ENCODE measurements around the gene ERG.

The ERG gene

GRCh38 chr21:38498057-38498833, at the start of gene ERG:
Gene ERG, minus strand, starts transcription at chr21:38498477. Its CDS starts 97 bp downstream, at chr21:38498380.
- DNase-seq (ENCODE audit: low spot score), result no peak

- DNase-seq (ENCODE audit: low spot score), result no peak
These were observed 46.4 kb upstream of the ERG start for GRCh38 chr21:38544661-38545060.

- DNase-seq (ENCODE audit: low spot score), result no peak
These were observed 44.0 kb upstream of the ERG start for GRCh38 chr21:38542263-38542662.

GRCh38 chr21:38538353-38538752, 40.1 kb upstream of the ERG start:
- DNase-seq (ENCODE audit: low spot score), result no peak

GRCh38 chr21:38534591-38534990, 36.3 kb upstream of the ERG start:
- no peak for DNase-seq (ENCODE audit: low spot score)

GRCh38 chr21:38533887-38534286, 35.6 kb upstream of the ERG start:
- DNase-seq (ENCODE audit: low spot score), result no peak

GRCh38 chr21:38531591-38531990, 33.3 kb upstream of the ERG start:
- no peak for DNase-seq (ENCODE audit: low spot score)

GRCh38 chr21:38531039-38531541, 32.8 kb upstream of the ERG start:
- no peak for DNase-seq (ENCODE audit: low spot score)

- no peak for DNase-seq (ENCODE audit: low spot score)
These were observed 29.5 kb upstream of the ERG start for GRCh38 chr21:38527737-38528136.

- no peak for DNase-seq (ENCODE audit: low spot score)
These were observed 27.2 kb upstream of the ERG start for GRCh38 chr21:38525454-38525853.

GRCh38 chr21:38524168-38525153, 26.2 kb upstream of the ERG start:
- no peak for DNase-seq (ENCODE audit: low spot score)

GRCh38 chr21:38520511-38520910, 22.2 kb upstream of the ERG start:
- no peak for DNase-seq (ENCODE audit: low spot score)

- DNase-seq (ENCODE audit: low spot score), result no peak
These were observed 13.5 kb upstream of the ERG start for GRCh38 chr21:38511662-38512243.

GRCh38 chr21:38511198-38511597, 12.9 kb upstream of the ERG start:
- DNase-seq (ENCODE audit: low spot score), result no peak

GRCh38 chr21:38507374-38507942, 9.2 kb upstream of the ERG start:
- no peak for DNase-seq (ENCODE audit: low spot score)

GRCh38 chr21:38506661-38507281, 8.5 kb upstream of the ERG start:
- DNase-seq (ENCODE audit: low spot score), result no peak

- DNase-seq (ENCODE audit: low spot score), result peak; percentile 14
These were observed 7.6 kb upstream of the ERG start for GRCh38 chr21:38505654-38506523.

- no peak for DNase-seq (ENCODE audit: low spot score)
These were observed 5.8 kb upstream of the ERG start for GRCh38 chr21:38504066-38504465.

- DNase-seq (ENCODE audit: low spot score), result no peak
These were observed 5.3 kb upstream of the ERG start for GRCh38 chr21:38503583-38503982.

GRCh38 chr21:38500073-38500472, 1.8 kb upstream of the ERG start:
- DNase-seq (ENCODE audit: low spot score), result no peak

GRCh38 chr21:38499296-38499695, 1.0 kb upstream of the ERG start:
- DNase-seq (ENCODE audit: low spot score), result no peak
